Body of pancreas (tissue), 4 donors: ENCODE measurements around the gene NKAIN2. TPM values are rescaled to one million over a fixed set of nuclear protein-coding genes. Genes with fewer than 3 reads are reported as not detected.

Source experiments
- ATAC-seq: fragments of 150-250 bp; one replicate; pipeline ENCODE4 v1.9.1; 2016
- DNase-seq, 4 donors: peaks; one replicate each; pipeline ENCODE4 v3.0.0-alpha.2; 2019
- H3K27ac ChIP-seq, 4 donors: fragments of 200-600 bp; sonication (generic); 1 replicate in 3 of 4; 2 replicates in 1 of 4; pipeline versions ENCODE4 v1.5.1 to v1.6.1; 2016 to 2019; ENCODE audit warnings: mild to moderate bottlenecking in 1 of 4, mixed read lengths in 1 of 4, moderate library complexity in 1 of 4
- H3K27me3 ChIP-seq, 2 donors: fragments of 200-600 bp; sonication (generic); one replicate each; pipeline ENCODE4 v1.6.0; 2016; ENCODE audit warnings: mild to moderate bottlenecking in 1 of 2
- H3K36me3 ChIP-seq, 2 donors: fragments of 200-600 bp; sonication (generic); replicated peaks in 1 of 2; 2 replicates each; pipeline ENCODE4 v1.5.1; 2016; ENCODE audit warnings: low read depth in 2 of 2; ENCODE audit not compliant: insufficient read depth in 1 of 2
- H3K4me1 ChIP-seq: fragments of 200-600 bp; sonication (generic); one replicate; pipeline ENCODE4 v1.6.0; 2016
- H3K4me3 ChIP-seq, 2 donors: fragments of 200-600 bp; sonication (generic); 1 replicate in 1 of 2; 2 replicates in 1 of 2; pipeline ENCODE4 v1.5.1; 2016 to 2019
- H3K9me3 ChIP-seq, 3 donors: fragments of 200-600 bp; sonication (generic); 1 replicate in 2 of 3; 2 replicates in 1 of 3; pipeline ENCODE4 v1.5.1; 2016
- POLR2A ChIP-seq, 3 donors: fragments of 450-650 bp; IDR thresholded peaks; one replicate each; pipeline ENCODE4 v1.6.1; 2016; ENCODE audit warnings: antibody characterized with exemption in 3 of 3, mild to moderate bottlenecking in 2 of 3
- WGBS, 2 donors: methylation state at CpG; one replicate each; pipeline ENCODE4 v1.1.5; 2017; 5-methylcytosine and 5-hydroxymethylcytosine counted together
- intact Hi-C: fragments of 100-400 bp; cut with DNase I; formaldehyde crosslinking; loops from one replicate; pipeline ENCODE4 v1.15.1; 2023
- total RNA-seq, 2 donors: library from RNA; depleted of rRNA; stranded (reverse); fragments of >200 nt; gene quantifications; one replicate each; pipeline ENCODE4 v1.1.0, GENCODE V29; 2016
- TF ChIP-seq, protein P1 (sequence below), 7 experiments: fragments of 450-650 bp in 4 of 7; fragments of 200-600 bp in 3 of 7; sonication (generic) in 3 of 7; IDR thresholded peaks; one replicate each; pipeline ENCODE4 v1.5.1; 2016 to 2019; ENCODE audit warnings: antibody characterized with exemption in 7 of 7

NKAIN2 gene
- total RNA-seq, 2 donors from 2014 or later, result not detected

DNA sequence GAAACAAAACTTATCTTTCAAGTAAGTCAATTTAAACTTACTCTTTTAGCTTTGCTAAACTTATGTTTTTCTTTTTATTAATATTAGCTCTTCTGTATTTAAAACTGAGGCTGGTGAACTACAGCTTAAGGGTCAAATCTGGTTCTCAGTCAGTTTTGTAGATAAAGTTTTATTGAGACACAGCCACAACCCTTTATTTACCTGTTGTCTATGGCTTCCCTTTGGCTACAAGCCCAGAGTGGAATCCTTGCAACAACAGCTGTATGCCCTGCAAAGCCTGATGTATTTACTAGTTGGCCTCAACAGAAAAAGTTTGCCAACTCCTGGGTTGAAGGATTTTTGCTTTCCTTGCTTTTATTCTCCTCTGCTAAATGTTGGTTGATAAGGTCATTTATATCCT is 667.1 kb downstream of the NKAIN2 start:
- H3K4me3 ChIP-seq, result no peak overlapping the region
- no peaks in the 10 kb centered on the region for H3K36me3 ChIP-seq
- no peaks in the 10 kb centered on the region for H3K9me3 ChIP-seq
- H3K4me1 ChIP-seq, result no peaks in the 10 kb centered on the region
- intact Hi-C loops, result no loop called here
- no peak overlapping the region for H3K27ac ChIP-seq
- H3K27me3 ChIP-seq, result no peaks in the 10 kb centered on the region
- no peak for DNase-seq
- ATAC-seq, result no peak
- TF ChIP-seq POLR2A (IDR thresholded peaks at IDR 0.05), result no peak
- TF ChIP-seq, protein P1, sequence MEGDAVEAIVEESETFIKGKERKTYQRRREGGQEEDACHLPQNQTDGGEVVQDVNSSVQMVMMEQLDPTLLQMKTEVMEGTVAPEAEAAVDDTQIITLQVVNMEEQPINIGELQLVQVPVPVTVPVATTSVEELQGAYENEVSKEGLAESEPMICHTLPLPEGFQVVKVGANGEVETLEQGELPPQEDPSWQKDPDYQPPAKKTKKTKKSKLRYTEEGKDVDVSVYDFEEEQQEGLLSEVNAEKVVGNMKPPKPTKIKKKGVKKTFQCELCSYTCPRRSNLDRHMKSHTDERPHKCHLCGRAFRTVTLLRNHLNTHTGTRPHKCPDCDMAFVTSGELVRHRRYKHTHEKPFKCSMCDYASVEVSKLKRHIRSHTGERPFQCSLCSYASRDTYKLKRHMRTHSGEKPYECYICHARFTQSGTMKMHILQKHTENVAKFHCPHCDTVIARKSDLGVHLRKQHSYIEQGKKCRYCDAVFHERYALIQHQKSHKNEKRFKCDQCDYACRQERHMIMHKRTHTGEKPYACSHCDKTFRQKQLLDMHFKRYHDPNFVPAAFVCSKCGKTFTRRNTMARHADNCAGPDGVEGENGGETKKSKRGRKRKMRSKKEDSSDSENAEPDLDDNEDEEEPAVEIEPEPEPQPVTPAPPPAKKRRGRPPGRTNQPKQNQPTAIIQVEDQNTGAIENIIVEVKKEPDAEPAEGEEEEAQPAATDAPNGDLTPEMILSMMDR (IDR thresholded peaks at IDR 0.05), result no peak

DNA sequence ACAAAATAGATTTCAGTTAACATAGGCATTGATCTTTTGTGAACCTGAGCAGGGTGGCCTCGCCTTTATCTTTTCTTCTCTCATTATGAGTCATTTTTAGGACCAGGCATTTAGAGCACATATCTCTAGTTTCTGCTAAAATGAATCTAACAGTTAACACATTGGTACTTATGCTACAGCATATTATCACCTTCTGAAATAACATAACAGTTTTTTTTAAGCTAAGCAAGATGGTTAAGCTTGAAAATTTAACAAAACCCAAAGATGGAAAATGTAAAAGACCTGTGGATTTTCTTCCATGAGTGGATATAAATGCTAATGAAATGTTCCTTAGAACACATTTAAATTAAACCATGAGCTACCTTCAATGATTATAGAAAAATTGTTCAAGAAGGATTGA is 671.5 kb downstream of the NKAIN2 start:
- Histone ChIP-seq H3K4me3 (no peak overlapping the region), H3K36me3 (no peaks in the 10 kb centered on the region), H3K27ac (no peak overlapping the region), H3K27me3 (no peaks in the 10 kb centered on the region), H3K4me1 (no peaks in the 10 kb centered on the region), H3K9me3 (no peaks in the 10 kb centered on the region)
- ATAC-seq (no peak), DNase-seq (no peak)
- intact Hi-C loops, result no loop called here
- TF ChIP-seq POLR2A (IDR thresholded peaks at IDR 0.05), result no peak
- TF ChIP-seq, protein P1 (IDR thresholded peaks at IDR 0.05), result no peak
- 13 to 34% methylated on average over 1 of the region's 1 CpG for WGBS, 2 donors

DNA sequence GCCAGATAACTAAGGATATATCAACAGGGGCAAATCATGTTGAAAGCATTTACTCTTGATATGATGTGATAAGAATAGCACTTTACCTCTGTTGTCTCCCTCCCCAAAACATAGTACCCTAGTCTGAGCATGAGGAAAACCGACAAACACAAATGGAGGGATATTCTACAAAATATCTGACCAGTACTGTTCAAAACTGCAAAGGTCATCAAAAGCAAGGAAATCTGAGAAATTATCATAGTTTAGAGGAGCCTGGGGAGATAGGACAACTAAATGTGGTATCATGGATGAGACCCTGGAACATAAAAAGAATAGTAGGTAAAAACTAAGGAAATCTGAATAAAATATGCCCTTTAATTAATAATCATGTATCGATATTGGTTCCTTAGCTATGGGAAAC is 675.2 kb downstream of the NKAIN2 start:
- H3K27ac ChIP-seq, result no peak overlapping the region
- TF ChIP-seq POLR2A (IDR thresholded peaks at IDR 0.05), result no peak
- TF ChIP-seq, protein P1 (IDR thresholded peaks at IDR 0.05), result no peak
- H3K9me3 ChIP-seq, result no peaks in the 10 kb centered on the region
- H3K4me1 ChIP-seq, result no peaks in the 10 kb centered on the region
- H3K27me3 ChIP-seq, result no peaks in the 10 kb centered on the region
- DNase-seq, result no peak
- 66 to 72% methylated on average over 2 of the region's 2 CpGs for WGBS, 2 donors
- ATAC-seq, result no peak
- no peak overlapping the region for H3K4me3 ChIP-seq
- no peaks in the 10 kb centered on the region for H3K36me3 ChIP-seq
- intact Hi-C loops, result no loop called here

DNA sequence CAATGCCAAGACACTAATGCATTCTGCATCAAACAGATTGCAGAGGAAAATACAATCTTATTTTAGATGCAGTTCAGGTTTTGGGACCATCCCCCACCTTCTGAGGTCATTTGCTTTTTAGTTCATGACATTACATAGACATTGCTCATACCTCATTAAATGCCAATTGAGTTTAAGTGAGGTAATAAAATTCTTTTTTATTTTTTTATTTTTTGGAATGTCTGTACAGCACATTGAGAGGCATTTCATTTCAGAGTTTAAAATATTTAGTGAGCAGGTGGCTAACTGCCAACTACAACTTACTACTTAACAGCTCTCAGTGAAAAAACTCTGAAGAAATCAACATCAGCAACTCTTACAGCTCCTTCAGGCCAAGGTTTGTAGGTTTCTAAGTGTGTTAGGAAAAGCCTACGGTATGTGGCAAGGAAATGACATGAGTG is 676.3 kb downstream of the NKAIN2 start:
- H3K36me3 ChIP-seq, result no peaks in the 10 kb centered on the region
- H3K27me3 ChIP-seq, result no peaks in the 10 kb centered on the region
- no peak for ATAC-seq
- H3K27ac ChIP-seq, result no peak overlapping the region
- H3K4me1 ChIP-seq, result no peaks in the 10 kb centered on the region
- 20 to 33% methylated on average over 1 of the region's 1 CpG for WGBS, 2 donors
- H3K9me3 ChIP-seq, result no peaks in the 10 kb centered on the region
- H3K4me3 ChIP-seq, result no peak overlapping the region
- TF ChIP-seq, protein P1 (IDR thresholded peaks at IDR 0.05), result no peak
- TF ChIP-seq POLR2A (IDR thresholded peaks at IDR 0.05), result no peak
- intact Hi-C loops, result no loop called here
- DNase-seq, result no peak

DNA sequence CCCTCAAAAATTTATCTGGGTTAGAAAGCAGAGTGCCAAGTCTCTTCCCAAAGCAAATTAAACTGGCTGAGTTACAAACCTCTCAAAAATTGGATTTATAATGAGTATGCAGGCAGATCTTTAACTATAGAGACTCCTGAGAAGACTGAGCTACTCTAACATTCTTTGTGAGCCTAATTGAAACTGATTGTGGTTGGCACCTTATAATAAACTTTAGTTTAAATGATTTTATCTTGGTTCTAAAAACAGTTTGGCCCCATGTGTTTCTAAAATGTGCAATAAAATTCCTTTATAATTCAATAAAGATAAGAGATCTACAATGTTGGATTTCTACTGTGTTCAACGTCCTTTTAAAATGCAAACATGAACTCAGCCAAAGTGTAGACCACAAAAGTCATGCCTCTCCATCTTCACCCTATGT is 678.4 kb downstream of the NKAIN2 start:
- WGBS, 2 donors, result 10 to 21% methylated on average over 1 of the region's 1 CpG
- no peaks in the 10 kb centered on the region for H3K4me1 ChIP-seq
- no peak overlapping the region for H3K4me3 ChIP-seq
- no peak for ATAC-seq
- TF ChIP-seq, protein P1 (IDR thresholded peaks at IDR 0.05), result no peak
- TF ChIP-seq POLR2A (IDR thresholded peaks at IDR 0.05), result no peak
- H3K27ac ChIP-seq, result no peak overlapping the region
- no peaks in the 10 kb centered on the region for H3K36me3 ChIP-seq
- H3K27me3 ChIP-seq, result no peaks in the 10 kb centered on the region
- intact Hi-C loops, result no loop called here
- H3K9me3 ChIP-seq, result no peaks in the 10 kb centered on the region
- DNase-seq, result no peak
